ENCODE data around the gene KDM4B.
"Not testable (repeated sequence)": the region's sequence is repeated elsewhere in the genome, so short reads cannot be mapped to it uniquely, and the experiment has no call there.

KDM4B gene

DNA sequence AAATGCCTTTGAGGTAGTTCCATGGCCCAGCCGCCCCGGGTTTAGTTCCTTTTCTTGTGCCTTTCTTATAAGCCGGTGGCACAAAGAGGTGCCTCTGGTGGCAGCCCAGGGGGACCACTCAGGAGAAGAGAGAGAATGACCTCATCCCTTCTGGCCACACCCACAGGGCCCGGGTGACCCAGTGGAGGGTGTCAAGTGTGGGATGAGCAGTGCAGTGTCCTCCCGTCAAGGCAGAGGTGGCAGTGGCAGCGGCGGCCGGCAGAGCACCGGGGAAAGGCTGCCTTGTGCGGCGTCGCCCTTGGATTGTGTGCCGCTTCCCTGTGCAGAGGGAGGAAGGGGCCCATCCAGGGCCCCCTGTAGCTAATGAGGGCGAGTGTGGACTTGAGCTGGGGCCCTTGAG is 47.9 kb downstream of the KDM4B start:
- no peak for DNase-seq

DNA sequence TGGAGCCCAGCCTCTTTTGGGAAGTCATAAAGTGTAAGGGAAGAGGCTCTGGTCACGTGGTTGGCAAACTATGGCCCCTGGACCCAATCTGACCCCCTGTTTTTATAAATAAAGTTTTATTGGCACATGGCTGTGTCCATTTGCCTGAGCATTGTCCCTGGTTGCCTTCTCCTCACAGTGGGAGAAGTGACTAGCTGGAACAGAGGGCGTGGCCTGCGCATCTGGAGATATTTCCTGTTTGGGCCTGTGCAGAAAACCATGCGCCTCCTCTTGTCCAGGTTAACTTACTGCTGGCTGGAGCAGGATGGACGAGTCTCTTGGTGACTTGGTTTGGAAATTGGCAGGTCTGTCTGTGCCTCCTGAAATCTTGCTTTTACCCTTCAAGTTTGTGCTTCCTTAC is 48.3 kb downstream of the KDM4B start:
- DNase-seq, result no peak

DNA sequence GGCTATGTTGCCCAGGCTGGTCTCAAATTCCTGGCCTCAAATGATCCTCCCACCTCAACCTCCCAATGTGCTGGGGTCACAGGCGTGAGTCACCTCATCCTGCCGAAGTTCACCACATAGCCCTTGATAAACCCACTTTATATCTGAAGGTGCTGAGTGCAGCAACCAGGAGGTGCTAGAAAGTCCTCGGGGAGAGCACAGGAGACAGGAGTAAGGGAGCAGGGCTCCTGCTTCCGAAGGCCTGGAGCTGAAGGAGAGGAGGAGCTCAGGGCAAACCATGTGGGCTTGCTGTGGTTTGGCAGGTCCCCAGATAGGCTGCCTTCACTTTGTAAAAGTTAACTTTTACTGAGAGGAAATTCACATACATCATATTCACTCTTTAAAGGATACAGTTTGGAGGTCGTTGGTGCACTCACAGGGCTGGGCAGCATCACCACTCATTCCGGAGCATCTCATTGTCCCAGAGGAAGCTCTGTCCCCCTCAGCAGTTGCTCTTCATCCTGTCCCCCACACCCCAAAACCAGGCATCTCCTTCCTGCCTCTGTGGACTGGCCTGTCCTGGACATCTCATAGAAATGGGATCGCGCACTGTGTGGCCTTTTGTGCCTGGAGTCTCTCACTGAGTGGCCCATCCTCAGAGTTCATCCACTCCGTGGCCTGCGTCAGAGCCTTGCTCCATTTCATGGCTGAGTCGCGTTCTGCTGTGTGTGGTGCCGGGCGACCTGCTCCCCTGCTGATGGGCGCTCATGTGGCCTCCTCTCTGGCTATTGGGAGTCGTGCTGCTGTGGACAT is 49.5 kb downstream of the KDM4B start:
- no peak for DNase-seq

DNA sequence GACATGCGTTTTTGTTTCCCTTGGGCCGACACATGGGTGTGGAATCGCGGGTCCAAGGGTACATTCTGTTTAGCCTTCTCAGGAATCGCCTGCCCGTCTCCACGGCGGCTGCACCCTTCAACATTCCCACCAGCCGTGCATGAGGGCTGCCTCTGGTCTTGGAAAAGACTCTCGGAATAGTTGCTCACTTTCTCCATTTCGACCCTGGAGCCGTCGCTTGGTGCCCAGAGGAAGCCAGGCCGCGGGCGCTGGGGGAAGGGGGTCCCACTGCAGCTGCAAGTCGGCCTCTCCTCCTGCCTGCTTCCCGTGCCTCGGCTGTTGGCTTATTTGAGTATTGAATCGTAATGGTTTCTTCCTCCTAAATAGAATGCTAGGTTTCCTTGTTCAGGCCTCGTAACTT is 51.5 kb downstream of the KDM4B start:
- DNase-seq, result no peak

DNA sequence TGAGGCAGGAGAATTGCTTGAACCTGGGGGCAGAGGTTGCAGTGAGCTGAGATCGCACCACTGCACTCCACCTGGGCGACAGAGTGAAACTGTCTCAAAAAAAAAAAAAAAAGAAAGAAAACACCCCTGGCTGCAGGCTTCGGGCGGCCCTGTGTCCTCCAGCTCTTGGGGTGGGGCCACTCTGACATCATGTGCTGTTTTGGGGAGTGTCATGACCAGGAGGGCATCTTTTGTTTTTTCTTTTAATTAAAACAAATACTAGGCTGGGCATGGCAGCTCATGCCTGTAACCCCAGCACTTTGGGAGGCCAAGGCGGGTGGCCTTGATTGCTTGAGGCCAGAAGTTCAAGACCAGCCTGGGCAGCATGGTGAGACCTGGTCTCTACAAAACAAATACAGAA is 52.1 kb downstream of the KDM4B start:
- no peak for DNase-seq

DNA sequence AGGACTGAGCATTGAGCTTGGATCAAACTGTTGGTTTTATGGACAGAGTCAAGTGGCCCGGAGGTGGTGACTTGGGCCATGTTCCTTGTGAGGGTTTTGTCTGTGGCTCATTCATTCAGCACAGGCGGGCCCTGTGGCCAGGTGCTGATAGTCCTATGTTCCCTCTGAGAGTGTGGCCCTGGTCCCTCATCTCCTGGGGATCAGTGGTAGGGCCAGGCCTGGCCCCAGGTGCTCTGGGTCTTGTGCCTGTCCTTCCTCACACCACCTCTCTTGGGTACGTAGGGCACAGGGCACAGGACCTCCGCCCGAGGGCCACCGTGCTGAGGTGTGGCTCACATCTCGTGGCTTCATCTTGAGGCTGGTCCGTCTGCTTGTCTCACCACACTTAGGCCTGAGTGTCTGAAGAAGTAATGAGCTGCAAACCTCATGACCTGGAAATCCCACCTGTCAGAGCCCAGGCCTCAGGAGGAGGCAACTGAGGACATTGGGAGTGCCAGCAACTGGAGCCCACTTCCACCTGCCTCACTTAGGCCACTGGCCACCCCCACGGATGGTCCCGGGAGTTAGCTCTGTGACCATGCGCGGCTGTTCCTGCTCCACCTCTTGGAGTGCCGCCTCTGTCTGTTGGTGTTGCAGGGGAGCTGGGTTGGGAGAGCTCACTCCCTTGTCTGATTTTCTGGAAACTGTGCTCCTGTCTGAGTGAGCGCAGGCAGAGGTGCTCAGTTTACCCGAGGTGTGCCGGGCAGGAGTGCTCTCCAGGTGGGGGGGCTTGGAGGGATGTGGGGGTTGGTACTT is 53.4 kb downstream of the KDM4B start:
- no peak for DNase-seq

DNA sequence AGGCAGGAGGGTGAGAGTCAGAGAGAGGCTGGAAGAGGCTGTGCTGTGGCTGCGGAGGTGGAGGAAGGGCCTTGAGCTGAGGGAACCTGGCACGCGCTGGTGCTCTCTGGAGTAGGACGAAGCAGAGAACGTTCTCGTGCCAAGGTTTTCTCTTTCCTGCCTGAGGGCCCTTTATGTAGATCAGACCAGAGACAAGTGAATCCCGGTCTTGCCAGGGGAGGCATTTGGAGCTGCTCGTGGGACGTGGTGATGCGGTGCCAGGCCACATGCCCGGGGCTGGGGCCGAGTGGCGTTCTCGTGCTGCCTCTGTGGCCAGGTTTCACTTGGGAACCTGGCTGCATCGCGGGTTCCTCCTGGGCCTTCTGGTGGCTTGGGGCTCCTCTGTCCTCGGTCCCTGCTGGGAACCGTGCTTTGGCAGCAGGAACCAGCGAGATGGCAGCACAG is 54.2 kb downstream of the KDM4B start:
- DNase-seq, result no peak

DNA sequence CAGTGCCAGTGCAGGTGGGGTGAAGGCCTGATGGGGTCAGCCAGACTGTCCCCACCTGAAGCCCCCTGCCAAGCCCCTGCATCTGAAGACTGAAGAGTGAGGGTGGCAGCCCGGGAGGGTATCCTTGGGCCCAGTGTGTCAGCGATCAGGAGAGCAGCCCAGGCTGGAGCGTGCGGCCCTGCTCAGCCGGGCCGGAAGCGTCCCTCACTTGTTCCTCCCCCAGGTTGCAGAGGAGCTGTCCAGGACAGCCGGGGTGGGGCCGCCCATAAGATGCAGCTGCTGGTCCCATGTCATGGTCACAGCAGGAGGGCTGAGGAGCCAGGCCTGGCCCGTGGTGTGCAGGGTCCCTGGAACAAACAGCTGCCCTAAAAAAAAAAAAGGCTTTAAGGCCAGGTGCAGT is 55.4 kb downstream of the KDM4B start:
- no peak for DNase-seq

DNA sequence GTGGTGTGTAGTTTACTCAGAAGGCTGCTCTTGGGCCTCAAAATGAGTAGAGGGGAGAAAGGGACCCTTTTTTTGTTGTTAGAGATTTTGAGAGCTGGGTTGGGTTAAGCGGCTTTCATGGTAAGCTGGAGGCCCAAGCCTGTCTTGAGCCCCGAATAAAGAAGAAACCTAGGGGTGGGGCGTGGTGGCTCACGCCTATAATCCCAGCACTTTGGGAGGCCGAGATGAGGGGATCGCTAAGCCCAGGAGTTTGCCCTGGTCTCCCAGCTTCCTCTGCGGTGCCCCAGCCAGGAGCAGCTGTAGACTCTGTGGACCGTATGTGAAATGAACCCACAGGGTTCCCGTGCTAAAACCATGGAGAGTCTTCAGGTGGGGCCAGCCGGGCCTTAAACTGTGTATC is 56.1 kb downstream of the KDM4B start:
- no peak for DNase-seq

DNA sequence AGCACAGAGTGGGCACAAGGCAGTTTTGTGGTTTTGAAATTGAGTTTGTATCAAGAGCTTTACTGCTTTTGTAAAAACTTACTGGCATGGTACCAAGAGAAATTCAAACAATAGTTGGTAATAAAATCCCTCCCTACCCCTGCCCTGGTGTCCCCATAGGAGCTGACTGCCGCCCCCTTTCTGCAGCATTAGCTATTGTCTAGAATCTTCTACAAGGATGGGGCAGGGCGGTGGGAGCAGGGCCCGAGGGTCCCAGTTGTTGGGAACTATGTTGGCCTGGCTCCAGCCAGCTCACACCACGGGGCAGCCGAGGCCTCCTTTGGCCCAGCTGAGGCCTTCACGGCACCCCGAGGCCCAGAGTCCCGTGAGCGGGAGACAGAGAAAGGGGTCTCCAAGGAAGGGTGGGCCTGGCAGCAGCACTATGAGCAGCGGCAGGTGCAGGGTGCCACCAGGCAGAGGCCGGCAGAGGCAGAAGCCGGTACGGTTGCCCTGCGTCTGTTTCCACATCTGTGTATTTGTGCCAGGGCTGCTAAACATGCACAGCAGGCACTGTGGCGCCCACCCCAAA is 57.9 kb downstream of the KDM4B start:
- DNase-seq, result no peak

DNA sequence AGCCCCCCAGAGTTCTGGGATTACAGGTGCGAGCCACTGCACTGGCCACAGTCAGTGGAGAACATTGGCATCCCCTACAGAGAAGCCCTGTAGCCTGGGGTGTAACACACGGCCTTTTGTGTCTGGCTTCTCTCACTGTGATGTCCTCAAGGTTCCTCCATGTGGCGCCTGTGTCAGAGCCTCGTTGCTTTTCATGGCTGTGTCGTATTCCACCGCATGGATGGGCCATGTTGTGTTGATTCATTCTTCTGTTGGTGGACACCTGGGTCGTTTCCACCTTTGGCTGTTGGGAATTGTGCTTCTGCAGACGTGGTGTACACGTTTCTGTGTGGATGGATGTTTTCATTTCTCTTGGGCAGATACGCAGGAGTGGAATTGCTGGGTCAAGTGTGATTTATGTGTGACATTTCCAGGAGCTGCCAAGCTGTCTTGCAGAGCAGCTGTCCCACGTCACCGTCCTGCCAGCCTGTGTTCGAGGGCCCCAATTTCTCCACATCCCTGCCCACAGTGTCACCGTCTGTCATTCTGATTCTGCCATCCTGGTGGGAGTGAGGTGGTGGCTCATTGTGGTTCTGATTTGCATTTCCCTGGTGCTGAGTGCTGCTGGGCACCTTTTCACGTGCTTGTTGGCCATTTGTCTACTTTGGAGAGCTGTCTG is 59.4 kb downstream of the KDM4B start:
- no peak for DNase-seq

DNA sequence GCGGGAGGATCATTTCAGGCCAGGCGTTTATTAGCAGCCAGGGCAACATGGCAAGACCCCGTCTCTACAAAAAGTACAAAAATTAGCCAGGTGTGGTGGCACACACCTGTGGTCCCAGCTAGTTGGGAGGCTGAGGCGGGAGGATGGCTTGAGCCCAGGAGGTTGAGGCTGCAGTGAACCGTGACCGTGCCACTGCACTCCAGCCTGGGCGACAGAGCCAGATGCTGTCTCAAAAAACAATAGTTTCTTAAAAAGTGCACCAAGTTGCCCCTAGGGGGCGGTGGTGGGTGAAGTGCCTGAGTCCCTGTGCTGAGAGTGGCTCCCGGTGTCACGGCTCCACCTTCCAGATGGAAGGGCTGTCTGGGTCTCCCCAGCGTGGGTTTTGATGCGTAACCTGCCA is 60.7 kb downstream of the KDM4B start:
- not testable (repeated sequence) for DNase-seq

DNA sequence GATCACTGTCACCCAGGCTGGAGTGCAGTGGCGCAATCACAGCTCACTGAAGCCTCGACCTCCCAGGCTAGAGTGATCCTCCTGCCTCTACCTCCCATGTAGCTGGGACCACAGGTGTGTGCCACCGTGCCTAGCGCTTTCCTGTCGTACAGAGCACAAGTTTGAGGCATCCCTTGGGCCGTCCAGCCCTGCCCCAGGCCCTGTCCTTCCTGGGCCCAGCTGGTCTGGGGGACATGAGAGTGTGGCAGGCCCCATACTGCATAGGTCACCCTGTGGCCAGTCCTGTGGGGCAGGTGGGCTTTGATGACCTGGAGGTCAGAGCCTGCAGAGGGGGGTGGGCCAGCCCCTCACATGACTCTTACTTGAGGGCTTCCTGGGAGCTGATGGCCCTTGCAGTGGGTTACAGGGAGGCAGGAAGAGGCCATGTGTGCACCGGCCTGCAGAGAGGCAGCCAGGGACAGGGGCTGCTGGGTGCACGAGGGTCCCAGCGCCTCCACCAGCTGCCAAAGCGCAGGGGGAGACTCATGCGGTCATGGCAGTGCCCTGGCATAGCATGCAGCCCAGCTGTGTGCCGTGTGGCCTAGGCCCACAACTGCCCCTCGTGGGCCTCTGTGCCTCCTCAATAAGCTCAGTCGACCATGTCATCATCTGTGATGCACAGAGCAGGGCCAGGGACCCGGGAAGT is 61.4 kb downstream of the KDM4B start:
- no peak for DNase-seq

DNA sequence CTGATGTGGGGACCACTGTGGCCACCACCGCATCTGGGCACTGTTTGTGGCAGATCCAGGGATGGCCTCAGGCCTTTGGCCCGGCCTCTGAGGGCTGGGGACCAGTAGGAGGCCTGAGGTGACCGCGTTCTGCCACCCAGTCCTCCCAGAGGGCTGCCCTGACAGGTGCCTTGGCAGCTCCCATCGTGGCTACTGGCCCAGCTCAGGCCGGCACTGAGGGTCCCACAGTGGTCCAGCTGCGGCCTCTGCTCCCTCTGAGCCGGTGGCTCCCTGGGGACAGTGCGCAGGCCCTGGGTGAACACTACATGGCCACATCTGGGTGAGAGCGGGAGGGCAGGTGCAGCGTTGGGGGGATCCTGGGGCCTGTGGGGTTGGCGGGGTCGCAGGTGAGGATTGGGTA is 61.9 kb downstream of the KDM4B start:
- no peak for DNase-seq

DNA sequence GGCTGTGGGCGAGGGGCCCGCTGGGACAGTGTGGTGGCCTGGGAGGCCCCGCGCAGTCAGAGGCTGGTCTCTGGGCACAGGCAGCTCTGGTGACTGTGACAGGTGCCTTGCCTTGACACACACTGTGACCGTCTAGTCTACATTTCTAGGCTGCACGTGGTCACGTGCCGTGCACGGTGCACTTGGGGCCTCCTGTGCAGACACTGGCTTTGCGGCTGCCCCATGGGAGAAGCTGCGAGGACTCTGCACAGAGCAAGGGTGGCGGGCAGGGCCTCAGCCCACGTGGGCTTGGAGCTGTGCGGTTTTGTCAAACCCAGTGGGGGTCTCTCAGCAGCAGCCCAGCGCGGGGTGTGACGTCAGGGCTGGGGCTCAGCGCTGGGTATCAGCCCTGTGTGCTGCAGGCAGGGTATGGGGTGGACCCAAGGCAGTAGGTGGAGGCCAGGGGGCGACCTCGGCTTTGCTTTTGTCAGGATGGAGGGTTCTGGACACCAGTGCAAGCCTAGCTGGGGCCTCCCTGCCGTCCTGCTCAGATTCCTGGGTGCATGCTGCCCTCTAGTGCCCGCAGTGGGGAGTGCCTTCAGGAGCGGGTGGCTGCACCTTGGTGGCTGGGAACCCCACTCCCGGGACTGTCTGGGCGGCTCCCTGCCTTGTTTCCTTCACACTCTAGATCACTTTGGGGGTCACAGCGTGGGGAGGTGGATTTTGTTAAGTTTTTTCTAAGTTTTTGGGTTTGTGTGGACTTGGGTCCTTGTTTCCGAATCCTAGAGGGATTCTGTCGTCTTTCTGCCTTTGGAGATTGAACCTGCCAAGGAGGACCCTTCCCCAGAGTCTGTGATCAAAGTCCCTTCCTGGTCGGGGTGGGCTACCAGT is 62.6 kb downstream of the KDM4B start:
- peak; percentile 18 for DNase-seq

DNA sequence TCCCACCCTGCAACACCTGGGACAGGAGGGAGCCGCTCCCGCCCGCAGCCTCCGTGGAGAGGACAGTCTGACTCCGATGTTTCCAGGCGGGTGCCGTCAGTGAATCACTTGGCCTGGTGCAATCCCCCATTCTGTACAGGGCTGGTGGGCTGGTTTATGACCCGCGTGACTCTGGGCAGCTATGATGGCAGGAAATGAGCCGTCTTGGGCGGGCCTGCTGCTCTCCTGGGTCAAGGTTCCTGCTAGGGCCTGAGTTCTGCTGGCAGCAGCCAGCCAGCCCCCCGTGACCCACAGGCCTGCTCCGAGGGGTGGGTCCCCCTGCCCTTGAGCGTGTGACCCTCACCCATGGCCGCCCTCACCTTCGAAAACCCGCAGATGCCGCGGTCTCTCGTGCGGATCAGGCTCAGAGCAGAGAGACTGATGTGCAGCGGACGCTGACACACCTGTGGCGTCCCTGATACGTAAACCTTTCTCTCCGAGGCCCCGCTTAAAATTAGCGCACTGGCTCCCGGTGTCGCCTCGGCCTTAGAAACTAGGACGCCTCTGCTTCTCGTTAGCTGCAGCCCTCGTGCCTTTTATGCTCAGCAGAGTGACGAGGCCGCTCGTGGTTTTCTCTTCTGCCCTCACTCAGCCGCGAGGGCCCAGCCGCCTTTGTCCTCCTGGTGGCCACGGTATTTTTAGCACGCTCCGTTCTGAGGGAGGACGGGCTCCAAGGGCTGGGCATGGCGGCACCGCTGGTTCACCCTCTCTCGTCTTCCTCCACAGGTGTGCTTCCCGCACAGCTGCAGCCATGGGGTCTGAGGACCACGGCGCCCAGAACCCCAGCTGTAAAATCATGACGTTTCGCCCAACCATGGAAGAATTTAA is 63.4 kb downstream of the KDM4B start:
- DNase-seq, result no peak

DNA sequence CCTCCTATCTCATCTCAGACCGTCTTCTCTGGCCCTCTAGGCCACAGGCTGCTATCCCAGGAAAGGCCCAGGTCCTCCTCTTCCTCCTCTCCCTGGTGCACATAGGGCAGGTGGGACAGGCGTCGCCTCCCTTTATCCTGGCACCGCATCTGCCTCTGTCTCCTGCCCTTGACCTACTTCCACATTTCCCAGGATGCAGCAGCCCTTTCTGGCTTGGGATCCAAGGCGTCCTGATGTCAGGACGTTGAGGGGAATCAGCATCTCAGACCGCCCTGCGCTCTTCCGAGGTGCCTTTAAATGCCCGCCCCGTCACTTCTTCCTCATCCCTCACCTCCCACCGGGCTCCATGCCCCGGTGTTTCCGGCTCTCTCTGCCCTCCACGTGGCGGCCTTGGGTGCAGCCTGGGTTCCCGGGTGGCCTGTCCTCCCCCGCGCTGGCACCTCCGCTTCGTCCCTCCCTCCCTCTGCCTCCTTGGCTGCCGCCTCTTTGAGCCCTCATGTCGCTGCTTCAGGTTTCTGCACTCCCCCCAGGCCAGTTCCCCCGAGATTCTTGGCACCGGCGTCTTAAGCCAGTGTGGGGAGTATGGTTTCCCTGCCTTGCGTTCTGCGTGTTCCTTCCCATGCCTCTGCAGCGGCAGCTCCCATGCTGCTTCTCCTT is 66.3 kb downstream of the KDM4B start:
- DNase-seq, result no peak

DNA sequence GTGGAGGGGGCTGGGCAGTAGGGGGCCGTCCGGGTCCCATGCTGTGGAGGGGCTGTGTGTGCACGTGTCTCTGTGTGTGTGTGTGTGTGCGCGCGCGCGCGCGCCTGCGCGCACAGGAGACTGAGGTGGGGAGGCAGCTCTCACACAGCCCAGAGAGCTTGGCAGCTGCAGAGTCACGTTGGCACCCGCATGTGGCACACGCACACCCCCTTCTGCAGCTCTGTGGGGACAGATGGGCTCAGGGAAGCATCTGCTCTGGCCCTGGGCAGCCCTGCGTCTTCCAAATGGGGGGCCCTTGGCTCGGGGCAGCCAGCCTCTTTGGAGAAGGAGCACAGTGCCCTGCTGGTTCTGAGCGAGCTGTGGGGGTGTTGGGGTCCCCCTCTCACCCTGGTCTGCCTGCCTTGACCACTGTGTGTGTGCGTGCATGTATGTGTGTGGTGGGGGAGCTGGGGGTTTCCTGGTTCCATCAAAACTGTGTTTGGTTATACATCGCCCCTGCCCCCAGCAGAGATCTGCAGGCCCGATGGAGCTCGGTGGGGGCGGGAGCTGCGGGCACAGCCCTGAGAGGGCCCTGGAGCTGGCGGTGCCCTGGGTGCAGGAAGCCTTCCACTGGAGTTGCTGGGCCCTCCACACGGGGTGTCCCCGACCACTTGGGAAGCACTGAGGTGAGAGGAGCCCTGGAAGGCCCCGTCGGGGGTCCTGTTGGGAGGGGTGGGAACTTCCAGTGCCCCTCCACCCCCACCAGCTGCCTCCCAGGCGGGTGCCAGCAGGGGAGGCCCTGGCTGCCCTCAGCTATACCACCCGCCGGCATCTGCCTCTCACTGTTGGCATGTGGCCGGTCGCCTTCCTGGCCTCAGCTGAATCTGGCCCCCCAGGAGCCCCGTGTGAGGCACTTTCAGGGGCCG is 67.1 kb downstream of the KDM4B start:
- no peak for DNase-seq

Measured in GF-D8 (cell line).